Renal cortex interstitium (tissue), 11 donors: ENCODE measurements around the gene SF3B1. TPM values are rescaled to one million over a fixed set of nuclear protein-coding genes. Genes with fewer than 3 reads are reported as not detected.
"Not testable (repeated sequence)": the region's sequence is repeated elsewhere in the genome, so short reads cannot be mapped to it uniquely, and the experiment has no call there.

Experiments used
- DNase-seq, 11 donors: peaks; one replicate each; pipeline ENCODE4 v3.0.0-alpha.2; 2013; ENCODE audit warnings: low read depth in 9 of 11, low spot score in 4 of 11; ENCODE audit errors: extremely low read depth in 1 of 11
- polyA plus RNA-seq, 3 donors: library from polyadenylated mRNA; unstranded; fragments of 120-200 nt; gene quantifications; one replicate each; pipeline ENCODE4 v1.2.1, GENCODE V29; 2013; ENCODE audit not compliant: insufficient read length in 3 of 3

Gene SF3B1
- polyA plus RNA-seq, 3 donors = 514 to 635 (median 564) TPM

- no peak for DNase-seq
Measured at GRCh38 chr2:197359859-197360258, 75.0 kb downstream of the SF3B1 start.

- no peak for DNase-seq
Measured at GRCh38 chr2:197358931-197359330, 75.9 kb downstream of the SF3B1 start.

GRCh38 chr2:197357986-197358385 lies 76.8 kb downstream of the SF3B1 start:
- no peak for DNase-seq

GRCh38 chr2:197356136-197356535 lies 78.7 kb downstream of the SF3B1 start:
- no peak for DNase-seq

- DNase-seq = no peak
Measured at GRCh38 chr2:197354169-197354558, 80.7 kb downstream of the SF3B1 start.

GRCh38 chr2:197353393-197354168 lies 81.2 kb downstream of the SF3B1 start:
- DNase-seq = no peak

- DNase-seq = no peak
Measured at GRCh38 chr2:197349699-197350098, 85.1 kb downstream of the SF3B1 start.

GRCh38 chr2:197348721-197349360 lies 86.0 kb downstream of the SF3B1 start:
- no peak for DNase-seq

- DNase-seq = no peak
Measured at GRCh38 chr2:197345846-197346370, 88.9 kb downstream of the SF3B1 start.

GRCh38 chr2:197343968-197344367 lies 90.9 kb downstream of the SF3B1 start:
- not testable (repeated sequence) for DNase-seq

- DNase-seq = no peak
Measured at GRCh38 chr2:197340591-197340990, 94.2 kb downstream of the SF3B1 start.

Other genes starting within 250 kb of the SF3B1 start
- gene ANKRD44, start 124.2 kb downstream of the SF3B1 start, polyA plus RNA-seq = 10 to 100 TPM; 10.1 to 16.0 (median 11.5) TPM
- gene COQ10B, start 18.5 kb upstream of the SF3B1 start, polyA plus RNA-seq = 10 to 100 TPM; 15.6 to 20.3 (median 15.9) TPM
- gene HSPD1, start 64.8 kb upstream of the SF3B1 start, polyA plus RNA-seq = 100 to 1,000 TPM; 602 to 701 (median 616) TPM
- 100 to 1,000 TPM; 214 to 298 (median 286) TPM for gene HSPE1, start 65.4 kb upstream of the SF3B1 start, polyA plus RNA-seq
- 10 to 100 TPM; 39.7 to 56.6 (median 41.6) TPM for gene MOB4, start 81.0 kb upstream of the SF3B1 start, polyA plus RNA-seq
- gene RFTN2, start 240.6 kb upstream of the SF3B1 start, polyA plus RNA-seq = 10 to 100 TPM; 17.2 to 18.6 (median 17.4) TPM